Measurements from ENCODE around the gene ECPAS.

GRCh38 chr9:111400564-111400898, 83.7 kb downstream of the ECPAS start:
- no peak for TF ChIP-seq GABPA (IDR thresholded peaks at IDR 0.05; ENCODE audit: low read depth)
- no peak for TF ChIP-seq CTCF (IDR thresholded peaks at IDR 0.05; ENCODE audit: insufficient read depth, low read length)
- no peak for TF ChIP-seq POLR2AphosphoS5 (IDR thresholded peaks at IDR 0.05; ENCODE audit: low read depth)

Measured in HL-60 (cell line).